ENCODE data around the gene CHST9.
"Not testable (repeated sequence)": the region's sequence is repeated elsewhere in the genome, so short reads cannot be mapped to it uniquely, and the experiment has no call there.

CHST9 gene

DNA sequence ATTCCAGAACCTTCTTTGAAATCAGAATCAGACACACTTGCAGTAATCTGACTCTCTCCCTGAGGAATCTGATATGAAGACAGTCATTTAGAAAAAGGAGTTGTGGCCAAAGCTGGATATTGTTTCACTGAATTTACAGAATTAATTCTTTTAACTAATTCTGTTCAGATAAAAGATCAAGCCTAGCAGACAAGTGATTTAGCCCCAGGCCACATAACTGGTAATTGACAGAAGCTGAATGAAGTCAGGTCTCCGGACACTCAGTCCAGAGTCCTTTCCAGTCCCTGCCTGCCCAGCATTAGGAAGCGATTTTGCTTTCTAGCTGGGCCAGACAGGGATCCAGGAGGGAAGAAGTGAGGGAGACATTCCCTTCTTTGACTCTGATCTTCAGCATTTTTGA is 208.9 kb downstream of the CHST9 start:
- Mint-ChIP-seq H3K4me1 (ENCODE audit: low read depth) (no peaks in the 10 kb centered on the region), H3K9me3 (ENCODE audit: low read depth) (peaks cover 3% of the 10 kb centered on the region), H3K4me3 (no peak overlapping the region), H3K36me3 (no peaks in the 10 kb centered on the region), H3K27ac (no peak overlapping the region), H3K27me3 (no peaks in the 10 kb centered on the region)

- H3K36me3 Mint-ChIP-seq; H3K27ac Mint-ChIP-seq; H3K9me3 Mint-ChIP-seq (ENCODE audit: low read depth); H3K4me1 Mint-ChIP-seq (ENCODE audit: low read depth); H3K27me3 Mint-ChIP-seq; H3K4me3 Mint-ChIP-seq: not testable (repeated sequence)
Measured at GRCh38 chr18:26972549-26972948, 212.6 kb downstream of the CHST9 start.

DNA sequence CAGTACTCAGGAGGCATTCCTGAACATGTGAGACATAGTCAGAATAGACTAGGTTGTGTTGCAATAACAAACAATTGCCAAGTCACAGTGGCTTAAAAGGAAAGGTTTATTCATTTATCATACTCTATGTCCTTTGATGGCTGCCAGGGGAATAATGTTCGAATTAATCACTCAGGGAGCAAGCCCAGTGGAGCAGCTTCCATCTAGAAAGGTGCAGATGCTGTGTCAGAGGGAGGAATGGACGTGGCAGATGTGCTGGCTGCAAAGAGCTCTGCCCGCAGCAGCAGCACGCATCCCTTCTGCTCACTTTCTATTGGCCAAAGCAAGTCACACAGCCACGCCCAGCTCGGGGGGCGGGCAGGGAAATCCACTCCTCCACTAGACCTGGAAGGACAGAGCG is 213.7 kb downstream of the CHST9 start:
- Mint-ChIP-seq H3K4me1 (ENCODE audit: low read depth) (no peaks in the 10 kb centered on the region), H3K27ac (no peak overlapping the region), H3K9me3 (ENCODE audit: low read depth) (peaks cover 3% of the 10 kb centered on the region), H3K4me3 (no peak overlapping the region), H3K36me3 (no peaks in the 10 kb centered on the region), H3K27me3 (no peaks in the 10 kb centered on the region)

GRCh38 chr18:26970637-26971036 is 214.5 kb downstream of the CHST9 start:
- Mint-ChIP-seq H3K4me1 (ENCODE audit: low read depth) (no peaks in the 10 kb centered on the region), H3K27me3 (no peaks in the 10 kb centered on the region), H3K4me3 (no peak overlapping the region)

DNA sequence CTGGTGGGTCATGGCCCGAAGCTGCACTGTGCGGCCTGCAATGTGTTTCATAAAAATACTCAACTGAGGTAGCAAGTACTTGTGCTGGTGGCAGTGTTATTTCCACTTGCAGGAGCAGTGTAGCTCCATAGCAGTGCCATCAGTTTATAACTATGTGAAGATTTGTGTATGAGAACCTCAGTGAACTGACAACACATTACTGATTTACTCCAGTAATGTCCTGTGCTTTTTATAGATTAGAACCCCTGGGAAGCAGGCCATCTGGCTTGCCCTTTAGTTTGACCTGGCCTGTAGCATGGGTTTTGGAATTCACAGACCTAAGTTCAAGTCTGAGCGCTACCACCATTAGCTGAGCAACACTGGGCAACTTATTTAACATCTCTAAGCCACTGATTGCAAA is 219.9 kb downstream of the CHST9 start:
- no peaks in the 10 kb centered on the region for H3K4me1 Mint-ChIP-seq (ENCODE audit: low read depth)
- no peaks in the 10 kb centered on the region for H3K36me3 Mint-ChIP-seq
- H3K27me3 Mint-ChIP-seq, result no peaks in the 10 kb centered on the region
- no peak overlapping the region for H3K4me3 Mint-ChIP-seq
- no peaks in the 10 kb centered on the region for H3K9me3 Mint-ChIP-seq (ENCODE audit: low read depth)
- H3K27ac Mint-ChIP-seq, result no peak overlapping the region

More at GRCh38 chr18:26970637-26971036, 214.5 kb downstream of the CHST9 start:
- no peaks in the 10 kb centered on the region for H3K36me3 Mint-ChIP-seq
- peaks cover 3% of the 10 kb centered on the region for H3K9me3 Mint-ChIP-seq (ENCODE audit: low read depth)
- H3K27ac Mint-ChIP-seq, result no peak overlapping the region

GRCh38 chr18:26963292-26963691 is 221.8 kb downstream of the CHST9 start:
- Mint-ChIP-seq H3K9me3 (ENCODE audit: low read depth) (peaks cover 4% of the 10 kb centered on the region), H3K27ac (no peak overlapping the region)

DNA sequence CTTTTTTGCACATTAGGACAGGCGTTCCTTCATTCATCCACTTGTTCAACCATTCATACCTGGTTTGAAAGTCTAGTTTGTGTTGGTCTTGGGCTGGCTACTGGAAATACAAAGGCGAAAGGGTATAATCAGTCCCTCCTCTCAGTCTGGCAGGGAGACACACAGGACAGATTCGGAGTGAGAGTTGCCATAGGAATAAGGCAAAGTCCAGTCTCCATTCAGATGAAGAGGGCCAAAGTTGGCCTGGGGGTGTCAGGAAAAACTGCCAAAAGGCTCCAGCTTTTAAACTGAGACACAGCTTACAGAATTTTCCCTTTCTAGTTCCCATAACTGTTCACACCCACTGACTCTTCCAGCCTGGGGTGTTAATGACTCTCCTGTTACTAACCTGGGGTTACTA is 223.3 kb downstream of the CHST9 start:
- no peak overlapping the region for H3K4me3 Mint-ChIP-seq
- no peaks in the 10 kb centered on the region for H3K36me3 Mint-ChIP-seq
- no peaks in the 10 kb centered on the region for H3K4me1 Mint-ChIP-seq (ENCODE audit: low read depth)
- H3K27ac Mint-ChIP-seq, result no peak overlapping the region
- no peaks in the 10 kb centered on the region for H3K27me3 Mint-ChIP-seq
- peaks cover 4% of the 10 kb centered on the region for H3K9me3 Mint-ChIP-seq (ENCODE audit: low read depth)

More at GRCh38 chr18:26963292-26963691, 221.8 kb downstream of the CHST9 start:
- Mint-ChIP-seq H3K4me1 (ENCODE audit: low read depth) (no peaks in the 10 kb centered on the region), H3K36me3 (no peaks in the 10 kb centered on the region), H3K4me3 (no peak overlapping the region), H3K27me3 (no peaks in the 10 kb centered on the region)

GRCh38 chr18:26960911-26961310 is 224.2 kb downstream of the CHST9 start:
- H3K36me3 Mint-ChIP-seq, result no peaks in the 10 kb centered on the region
- no peaks in the 10 kb centered on the region for H3K4me1 Mint-ChIP-seq (ENCODE audit: low read depth)
- H3K27ac Mint-ChIP-seq, result no peak overlapping the region
- H3K27me3 Mint-ChIP-seq, result no peaks in the 10 kb centered on the region
- H3K9me3 Mint-ChIP-seq (ENCODE audit: low read depth), result peaks cover 4% of the 10 kb centered on the region
- no peak overlapping the region for H3K4me3 Mint-ChIP-seq

DNA sequence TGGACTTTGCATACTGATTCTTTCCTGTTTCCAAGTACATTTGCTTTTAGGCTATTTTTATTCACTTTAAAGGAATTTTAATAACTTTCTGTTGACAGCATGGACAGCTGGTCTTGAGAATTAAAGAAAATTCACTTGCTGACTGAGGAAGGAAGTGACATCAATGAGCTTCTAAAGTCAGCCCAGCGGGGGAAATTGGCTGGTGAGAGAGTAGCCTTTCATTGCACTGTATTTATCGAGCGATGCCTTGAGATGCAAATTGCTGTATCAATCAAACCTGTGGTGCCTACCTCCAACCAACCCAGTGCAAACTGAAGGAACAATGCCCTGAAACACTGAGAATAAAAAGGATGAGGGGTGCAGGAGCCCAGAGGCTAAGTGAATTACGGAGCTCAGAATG is 228.2 kb downstream of the CHST9 start:
- H3K4me3 Mint-ChIP-seq, result no peak overlapping the region
- H3K27me3 Mint-ChIP-seq, result no peaks in the 10 kb centered on the region
- no peak overlapping the region for H3K27ac Mint-ChIP-seq
- H3K36me3 Mint-ChIP-seq, result no peaks in the 10 kb centered on the region
- peaks cover 4% of the 10 kb centered on the region for H3K9me3 Mint-ChIP-seq (ENCODE audit: low read depth)
- no peaks in the 10 kb centered on the region for H3K4me1 Mint-ChIP-seq (ENCODE audit: low read depth)

DNA sequence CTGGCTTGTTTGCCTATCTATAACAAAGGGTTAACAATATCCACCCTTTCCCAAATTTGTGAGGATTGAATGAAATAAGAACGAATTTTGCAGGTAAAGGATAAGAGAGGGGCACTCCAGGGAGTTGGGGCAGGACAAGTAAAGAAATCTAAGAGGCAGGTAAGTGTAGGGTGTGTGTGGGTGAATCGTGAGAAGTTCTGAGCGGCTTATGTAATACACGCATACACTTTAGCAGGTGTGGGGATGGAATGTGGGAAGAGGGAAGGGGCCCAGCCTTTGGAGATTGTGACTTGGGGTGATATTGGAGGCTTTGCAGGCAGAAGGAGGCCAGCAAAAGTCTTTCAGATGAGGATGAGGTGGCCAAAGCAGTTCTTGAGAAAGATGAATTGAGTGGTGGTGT is 236.4 kb downstream of the CHST9 start:
- no peaks in the 10 kb centered on the region for H3K36me3 Mint-ChIP-seq
- H3K4me3 Mint-ChIP-seq, result no peak overlapping the region
- H3K27ac Mint-ChIP-seq, result no peak overlapping the region
- peaks cover 6% of the 10 kb centered on the region for H3K9me3 Mint-ChIP-seq (ENCODE audit: low read depth)
- H3K27me3 Mint-ChIP-seq, result peaks cover 2% of the 10 kb centered on the region
- no peaks in the 10 kb centered on the region for H3K4me1 Mint-ChIP-seq (ENCODE audit: low read depth)

- Mint-ChIP-seq H3K36me3 (no peaks in the 10 kb centered on the region), H3K4me3 (no peak overlapping the region), H3K4me1 (ENCODE audit: low read depth) (no peaks in the 10 kb centered on the region), H3K9me3 (ENCODE audit: low read depth) (peaks cover 12% of the 10 kb centered on the region), H3K27ac (no peak overlapping the region), H3K27me3 (peaks cover 2% of the 10 kb centered on the region)
Measured at GRCh38 chr18:26943906-26944305, 241.2 kb downstream of the CHST9 start.

DNA sequence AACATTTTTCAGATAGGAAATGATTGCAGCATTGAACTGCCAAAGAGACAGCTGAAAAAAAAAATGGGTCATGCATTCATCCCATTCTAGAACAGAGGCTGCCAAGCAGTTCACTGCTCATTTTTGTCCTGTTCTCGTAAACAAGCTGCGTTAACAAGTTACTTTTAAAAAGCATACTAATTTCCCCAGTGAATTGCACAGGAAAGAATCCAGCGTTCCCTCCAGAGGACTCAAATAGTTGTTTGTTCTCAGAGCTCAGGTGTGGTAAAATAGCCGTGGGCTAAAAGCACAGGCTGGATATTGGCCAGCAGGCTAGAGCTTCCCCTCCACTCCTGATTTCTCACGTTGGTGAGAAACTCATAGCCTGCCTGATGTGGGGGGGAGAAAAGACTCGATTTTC is 243.5 kb downstream of the CHST9 start:
- peaks cover 12% of the 10 kb centered on the region for H3K9me3 Mint-ChIP-seq (ENCODE audit: low read depth)
- H3K4me1 Mint-ChIP-seq (ENCODE audit: low read depth), result no peaks in the 10 kb centered on the region
- peaks cover 2% of the 10 kb centered on the region for H3K27me3 Mint-ChIP-seq
- no peak overlapping the region for H3K4me3 Mint-ChIP-seq
- H3K36me3 Mint-ChIP-seq, result no peaks in the 10 kb centered on the region
- no peak overlapping the region for H3K27ac Mint-ChIP-seq

GRCh38 chr18:26940744-26941398 is 244.2 kb downstream of the CHST9 start:
- peaks cover 8% of the 10 kb centered on the region for H3K9me3 Mint-ChIP-seq (ENCODE audit: low read depth)
- no peak overlapping the region for H3K27ac Mint-ChIP-seq
- H3K4me3 Mint-ChIP-seq, result no peak overlapping the region
- H3K4me1 Mint-ChIP-seq (ENCODE audit: low read depth), result no peaks in the 10 kb centered on the region
- no peaks in the 10 kb centered on the region for H3K36me3 Mint-ChIP-seq
- no peaks in the 10 kb centered on the region for H3K27me3 Mint-ChIP-seq

- Mint-ChIP-seq H3K9me3 (ENCODE audit: low read depth) (peaks cover 4% of the 10 kb centered on the region), H3K27me3 (no peaks in the 10 kb centered on the region), H3K27ac (no peak overlapping the region), H3K36me3 (no peaks in the 10 kb centered on the region), H3K4me3 (no peak overlapping the region), H3K4me1 (ENCODE audit: low read depth) (no peaks in the 10 kb centered on the region)
Measured at GRCh38 chr18:26931659-26932058, 253.4 kb downstream of the CHST9 start.

GRCh38 chr18:26930630-26931029 is 254.5 kb downstream of the CHST9 start:
- H3K36me3 Mint-ChIP-seq, result no peaks in the 10 kb centered on the region
- H3K27ac Mint-ChIP-seq, result no peak overlapping the region
- H3K4me1 Mint-ChIP-seq (ENCODE audit: low read depth), result no peaks in the 10 kb centered on the region
- H3K27me3 Mint-ChIP-seq, result no peaks in the 10 kb centered on the region
- no peak overlapping the region for H3K4me3 Mint-ChIP-seq
- H3K9me3 Mint-ChIP-seq (ENCODE audit: low read depth), result peaks cover 4% of the 10 kb centered on the region

- Mint-ChIP-seq H3K27ac (no peak overlapping the region), H3K27me3 (no peaks in the 10 kb centered on the region), H3K4me1 (ENCODE audit: low read depth) (no peaks in the 10 kb centered on the region), H3K4me3 (no peak overlapping the region), H3K36me3 (no peaks in the 10 kb centered on the region), H3K9me3 (ENCODE audit: low read depth) (peaks cover 4% of the 10 kb centered on the region)
Measured at GRCh38 chr18:26928670-26929313, 256.3 kb downstream of the CHST9 start.

Measured in activated naive CD8-positive, alpha-beta T cell (primary cell).